ENCODE data around the gene RAB6D.
"Not testable (repeated sequence)": the region's sequence is repeated elsewhere in the genome, so short reads cannot be mapped to it uniquely, and the experiment has no call there.

Gene RAB6D

GRCh38 chr2:131391471-131391870, 27.5 kb upstream of the RAB6D start:
- H3K4me3 ChIP-seq (ENCODE audit: low read length); H2AFZ ChIP-seq (ENCODE audit: low read depth, low read length); H3K36me3 ChIP-seq (ENCODE audit: insufficient read depth, low read length); H3K9me3 ChIP-seq (ENCODE audit: low read length); H3K4me1 ChIP-seq (ENCODE audit: insufficient read depth, low read length): not testable (repeated sequence)
- peaks cover 16% of the 10 kb centered on the region for H3K27me3 ChIP-seq (ENCODE audit: insufficient read depth, low read length)

GRCh38 chr2:131390495-131391130, 26.6 kb upstream of the RAB6D start:
- not testable (repeated sequence) for H3K9me3 ChIP-seq (ENCODE audit: low read length); H3K4me1 ChIP-seq (ENCODE audit: insufficient read depth, low read length); H2AFZ ChIP-seq (ENCODE audit: low read depth, low read length); H3K4me3 ChIP-seq (ENCODE audit: low read length); H3K36me3 ChIP-seq (ENCODE audit: insufficient read depth, low read length)
- H3K27me3 ChIP-seq (ENCODE audit: insufficient read depth, low read length): peaks cover 13% of the 10 kb centered on the region

- H3K9me3 ChIP-seq (ENCODE audit: low read length): no peaks in the 10 kb centered on the region
- H3K27me3 ChIP-seq (ENCODE audit: insufficient read depth, low read length): peaks cover 12% of the 10 kb centered on the region
- no peaks in the 10 kb centered on the region for H3K36me3 ChIP-seq (ENCODE audit: insufficient read depth, low read length)
- H2AFZ ChIP-seq (ENCODE audit: low read depth, low read length): no peak overlapping the region
- H3K4me3 ChIP-seq (ENCODE audit: low read length): no peak overlapping the region
- H3K4me1 ChIP-seq (ENCODE audit: insufficient read depth, low read length): no peaks in the 10 kb centered on the region
These were observed 25.7 kb upstream of the RAB6D start for GRCh38 chr2:131389657-131390056.

- H3K9me3 ChIP-seq (ENCODE audit: low read length); H3K4me1 ChIP-seq (ENCODE audit: insufficient read depth, low read length); H3K27me3 ChIP-seq (ENCODE audit: insufficient read depth, low read length); H3K4me3 ChIP-seq (ENCODE audit: low read length); H2AFZ ChIP-seq (ENCODE audit: low read depth, low read length); H3K36me3 ChIP-seq (ENCODE audit: insufficient read depth, low read length): not testable (repeated sequence)
These were observed 24.9 kb upstream of the RAB6D start for GRCh38 chr2:131388834-131389233.

- H3K36me3 ChIP-seq (ENCODE audit: insufficient read depth, low read length); H2AFZ ChIP-seq (ENCODE audit: low read depth, low read length); H3K4me1 ChIP-seq (ENCODE audit: insufficient read depth, low read length); H3K4me3 ChIP-seq (ENCODE audit: low read length); H3K9me3 ChIP-seq (ENCODE audit: low read length); H3K27me3 ChIP-seq (ENCODE audit: insufficient read depth, low read length): not testable (repeated sequence)
These were observed 9.1 kb upstream of the RAB6D start for GRCh38 chr2:131373111-131373510.

- H2AFZ ChIP-seq (ENCODE audit: low read depth, low read length): no peak overlapping the region
- no peaks in the 10 kb centered on the region for H3K36me3 ChIP-seq (ENCODE audit: insufficient read depth, low read length)
- H3K9me3 ChIP-seq (ENCODE audit: low read length): no peaks in the 10 kb centered on the region
- H3K27me3 ChIP-seq (ENCODE audit: insufficient read depth, low read length): peaks cover 8% of the 10 kb centered on the region
- no peaks in the 10 kb centered on the region for H3K4me1 ChIP-seq (ENCODE audit: insufficient read depth, low read length)
- no peak overlapping the region for H3K4me3 ChIP-seq (ENCODE audit: low read length)
These were observed 6.0 kb upstream of the RAB6D start for GRCh38 chr2:131369954-131370353.

GRCh38 chr2:131368493-131369066, 4.6 kb upstream of the RAB6D start:
- H3K9me3 ChIP-seq (ENCODE audit: low read length); H3K4me1 ChIP-seq (ENCODE audit: insufficient read depth, low read length); H3K4me3 ChIP-seq (ENCODE audit: low read length); H2AFZ ChIP-seq (ENCODE audit: low read depth, low read length); H3K36me3 ChIP-seq (ENCODE audit: insufficient read depth, low read length): not testable (repeated sequence)
- peaks cover 15% of the 10 kb centered on the region for H3K27me3 ChIP-seq (ENCODE audit: insufficient read depth, low read length)

GRCh38 chr2:131367352-131367751, 3.4 kb upstream of the RAB6D start:
- Histone ChIP-seq H3K4me1 (ENCODE audit: insufficient read depth, low read length) (no peaks in the 10 kb centered on the region), H3K27me3 (ENCODE audit: insufficient read depth, low read length) (peaks cover 18% of the 10 kb centered on the region), H2AFZ (ENCODE audit: low read depth, low read length) (no peak overlapping the region), H3K9me3 (ENCODE audit: low read length) (no peaks in the 10 kb centered on the region), H3K36me3 (ENCODE audit: insufficient read depth, low read length) (no peaks in the 10 kb centered on the region), H3K4me3 (ENCODE audit: low read length) (no peak overlapping the region)

GRCh38 chr2:131366643-131367042, 2.7 kb upstream of the RAB6D start:
- Histone ChIP-seq H3K36me3 (ENCODE audit: insufficient read depth, low read length) (no peaks in the 10 kb centered on the region), H3K4me1 (ENCODE audit: insufficient read depth, low read length) (no peaks in the 10 kb centered on the region), H2AFZ (ENCODE audit: low read depth, low read length) (no peak overlapping the region), H3K4me3 (ENCODE audit: low read length) (no peak overlapping the region), H3K27me3 (ENCODE audit: insufficient read depth, low read length) (peaks cover 18% of the 10 kb centered on the region), H3K9me3 (ENCODE audit: low read length) (no peaks in the 10 kb centered on the region)

GRCh38 chr2:131365452-131365851, 1.5 kb upstream of the RAB6D start:
- no peaks in the 10 kb centered on the region for H3K9me3 ChIP-seq (ENCODE audit: low read length)
- H3K36me3 ChIP-seq (ENCODE audit: insufficient read depth, low read length): no peaks in the 10 kb centered on the region
- H2AFZ ChIP-seq (ENCODE audit: low read depth, low read length): no peak overlapping the region
- no peak overlapping the region for H3K4me3 ChIP-seq (ENCODE audit: low read length)
- H3K4me1 ChIP-seq (ENCODE audit: insufficient read depth, low read length): no peaks in the 10 kb centered on the region
- peaks cover 19% of the 10 kb centered on the region for H3K27me3 ChIP-seq (ENCODE audit: insufficient read depth, low read length)

GRCh38 chr2:131363213-131363612, 755 bp downstream of the RAB6D start:
- not testable (repeated sequence) for H3K9me3 ChIP-seq (ENCODE audit: low read length); H3K36me3 ChIP-seq (ENCODE audit: insufficient read depth, low read length); H3K4me3 ChIP-seq (ENCODE audit: low read length); H2AFZ ChIP-seq (ENCODE audit: low read depth, low read length); H3K4me1 ChIP-seq (ENCODE audit: insufficient read depth, low read length)
- H3K27me3 ChIP-seq (ENCODE audit: insufficient read depth, low read length): peaks cover 19% of the 10 kb centered on the region

- H3K4me1 ChIP-seq (ENCODE audit: insufficient read depth, low read length); H2AFZ ChIP-seq (ENCODE audit: low read depth, low read length); H3K36me3 ChIP-seq (ENCODE audit: insufficient read depth, low read length); H3K9me3 ChIP-seq (ENCODE audit: low read length); H3K4me3 ChIP-seq (ENCODE audit: low read length): not testable (repeated sequence)
- peaks cover 16% of the 10 kb centered on the region for H3K27me3 ChIP-seq (ENCODE audit: insufficient read depth, low read length)
These were observed 2.2 kb downstream of the RAB6D start for GRCh38 chr2:131361773-131362172.

- not testable (repeated sequence) for H3K27me3 ChIP-seq (ENCODE audit: insufficient read depth, low read length); H3K4me3 ChIP-seq (ENCODE audit: low read length); H3K36me3 ChIP-seq (ENCODE audit: insufficient read depth, low read length); H3K9me3 ChIP-seq (ENCODE audit: low read length); H2AFZ ChIP-seq (ENCODE audit: low read depth, low read length); H3K4me1 ChIP-seq (ENCODE audit: insufficient read depth, low read length)
These were observed 10.7 kb downstream of the RAB6D start for GRCh38 chr2:131353167-131353697.

- Histone ChIP-seq H3K27me3 (ENCODE audit: insufficient read depth, low read length) (no peaks in the 10 kb centered on the region), H3K4me1 (ENCODE audit: insufficient read depth, low read length) (no peaks in the 10 kb centered on the region), H3K36me3 (ENCODE audit: insufficient read depth, low read length) (no peaks in the 10 kb centered on the region), H3K4me3 (ENCODE audit: low read length) (no peak overlapping the region), H2AFZ (ENCODE audit: low read depth, low read length) (no peak overlapping the region), H3K9me3 (ENCODE audit: low read length) (no peaks in the 10 kb centered on the region)
These were observed 14.9 kb downstream of the RAB6D start for GRCh38 chr2:131349021-131349420.

Data from neuron (in vitro differentiated cells).